Upper lobe of left lung (tissue), 4 donors: ENCODE data around the gene BBLN.

Experiments used
- POLR2A ChIP-seq, 4 donors: fragments of 450-650 bp; IDR thresholded peaks; one replicate each; pipeline ENCODE4 v1.5.1; 2016 to 2017; ENCODE audit warnings: antibody characterized with exemption in 4 of 4, mild to moderate bottlenecking in 2 of 4
- POLR2AphosphoS5 ChIP-seq, 2 donors: sonication (generic); formaldehyde crosslinking; IDR thresholded peaks; one replicate each; pipeline ENCODE4 v1.5.1; 2017; ENCODE audit warnings: antibody characterized with exemption in 2 of 2
- TF ChIP-seq, protein P1 (sequence below), 6 experiments: fragments of 450-650 bp in 4 of 6; fragments of 200-600 bp in 2 of 6; sonication (generic) in 2 of 6; IDR thresholded peaks; one replicate each; pipeline ENCODE4 v1.5.1; 2016 to 2019; ENCODE audit warnings: antibody characterized with exemption in 6 of 6

DNA sequence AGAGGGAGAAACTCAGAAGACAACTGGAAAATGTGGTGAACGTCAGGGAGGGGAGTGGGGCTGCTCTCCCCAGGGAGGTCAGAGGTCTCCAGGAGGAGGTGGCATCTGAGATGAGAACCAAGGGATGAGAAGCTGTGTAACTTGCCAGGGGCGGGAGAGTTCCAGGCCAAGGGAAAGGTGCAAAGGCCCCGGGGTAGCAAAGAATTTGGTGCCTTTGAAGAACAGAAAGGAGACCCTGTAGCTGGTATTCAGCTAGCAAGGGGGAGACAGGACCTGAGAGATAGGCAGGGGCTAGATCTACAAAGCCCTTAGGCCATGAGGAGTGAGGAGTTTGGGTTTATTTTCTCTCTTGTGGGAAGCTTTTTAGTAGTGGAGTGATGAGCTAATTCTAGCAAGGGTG lies 46.4 kb downstream of the BBLN start:
- TF ChIP-seq, protein P1, sequence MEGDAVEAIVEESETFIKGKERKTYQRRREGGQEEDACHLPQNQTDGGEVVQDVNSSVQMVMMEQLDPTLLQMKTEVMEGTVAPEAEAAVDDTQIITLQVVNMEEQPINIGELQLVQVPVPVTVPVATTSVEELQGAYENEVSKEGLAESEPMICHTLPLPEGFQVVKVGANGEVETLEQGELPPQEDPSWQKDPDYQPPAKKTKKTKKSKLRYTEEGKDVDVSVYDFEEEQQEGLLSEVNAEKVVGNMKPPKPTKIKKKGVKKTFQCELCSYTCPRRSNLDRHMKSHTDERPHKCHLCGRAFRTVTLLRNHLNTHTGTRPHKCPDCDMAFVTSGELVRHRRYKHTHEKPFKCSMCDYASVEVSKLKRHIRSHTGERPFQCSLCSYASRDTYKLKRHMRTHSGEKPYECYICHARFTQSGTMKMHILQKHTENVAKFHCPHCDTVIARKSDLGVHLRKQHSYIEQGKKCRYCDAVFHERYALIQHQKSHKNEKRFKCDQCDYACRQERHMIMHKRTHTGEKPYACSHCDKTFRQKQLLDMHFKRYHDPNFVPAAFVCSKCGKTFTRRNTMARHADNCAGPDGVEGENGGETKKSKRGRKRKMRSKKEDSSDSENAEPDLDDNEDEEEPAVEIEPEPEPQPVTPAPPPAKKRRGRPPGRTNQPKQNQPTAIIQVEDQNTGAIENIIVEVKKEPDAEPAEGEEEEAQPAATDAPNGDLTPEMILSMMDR (IDR thresholded peaks at IDR 0.05), result no peak
- TF ChIP-seq POLR2A (IDR thresholded peaks at IDR 0.05) (no peak), POLR2AphosphoS5 (IDR thresholded peaks at IDR 0.05) (no peak)
